ENCODE data around the gene CERS6. TPM values are rescaled to one million over a fixed set of nuclear protein-coding genes. Genes with fewer than 3 reads are reported as not detected.

CERS6 gene
- total and polyA plus RNA-seq, 11 donors, result 22.1 to 78.0 (median 62.2) TPM

DNA sequence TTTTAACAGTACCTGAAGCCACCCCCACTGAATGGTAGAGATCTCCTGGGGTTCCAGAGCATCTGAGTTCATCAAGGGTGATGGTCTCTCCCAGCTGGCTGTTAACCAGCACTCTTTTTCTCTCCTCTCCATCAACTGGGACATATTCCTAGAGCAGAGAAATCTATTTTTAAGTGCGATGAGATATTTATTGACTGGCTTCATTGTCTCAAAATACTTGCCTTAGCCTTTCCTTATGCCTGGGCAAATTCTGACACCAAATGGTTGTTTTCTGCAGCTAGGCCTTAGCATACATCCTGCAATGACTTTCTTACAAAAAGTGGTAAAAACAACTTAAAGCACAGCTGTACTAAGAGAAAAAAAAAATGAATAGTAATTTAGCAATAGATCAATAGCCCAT lies 365.9 kb downstream of the CERS6 start:
- H3K27ac ChIP-seq, result no peak overlapping the region
- WGBS, 4 donors, result 36 to 45% (median 39%) methylated on average over 1 of the region's 1 CpG
- H3K9me3 ChIP-seq, result no peaks in the 10 kb centered on the region
- ATAC-seq (peak in 2 of 4 donors; percentile 37 to 56), DNase-seq (no peak)
- H3K36me3 ChIP-seq, result peaks cover 0 to 15% (median 0%) of the 10 kb centered on the region in 9 donors
- intact Hi-C loops (cut with DNase I), result no loop called here
- TF ChIP-seq CTCF (IDR thresholded peaks at IDR 0.05) (peak in 2 of 12 donors; percentile 21 to 31), POLR2A (IDR thresholded peaks at IDR 0.05) (no peak)
- H3K27me3 ChIP-seq, result no peaks in the 10 kb centered on the region
- H3K4me1 ChIP-seq, result peaks cover 0 to 21% (median 8%) of the 10 kb centered on the region in 12 donors
- no peak overlapping the region for H3K4me3 ChIP-seq

Small RNAs within 50 kb of the gene (microRNA-seq; reads per million reads assigned to microRNA genes)
- 0 to 0.38 (median 0.10) reads per million in 4 donors for gene MIR4774

Other genes with a start within 250 kb of the CERS6 start
- 10 to 100 TPM; 13.1 to 33.2 (median 21.5) TPM for gene STK39, start 208.7 kb upstream of the CERS6 start, total RNA-seq
- gene STK39, start 208.7 kb upstream of the CERS6 start, polyA plus RNA-seq, result 10 to 100 TPM; 18.2 to 40.1 TPM